Measurements from ENCODE around the gene RAD52. TPM values are rescaled to one million over a fixed set of nuclear protein-coding genes. Genes with fewer than 3 reads are reported as not detected.

The RAD52 gene
- polyA plus RNA-seq, 1 donor (not counting 4 experiments of a cell fraction or from before 2014, with no cell fraction given), result 9.8 TPM

DNA sequence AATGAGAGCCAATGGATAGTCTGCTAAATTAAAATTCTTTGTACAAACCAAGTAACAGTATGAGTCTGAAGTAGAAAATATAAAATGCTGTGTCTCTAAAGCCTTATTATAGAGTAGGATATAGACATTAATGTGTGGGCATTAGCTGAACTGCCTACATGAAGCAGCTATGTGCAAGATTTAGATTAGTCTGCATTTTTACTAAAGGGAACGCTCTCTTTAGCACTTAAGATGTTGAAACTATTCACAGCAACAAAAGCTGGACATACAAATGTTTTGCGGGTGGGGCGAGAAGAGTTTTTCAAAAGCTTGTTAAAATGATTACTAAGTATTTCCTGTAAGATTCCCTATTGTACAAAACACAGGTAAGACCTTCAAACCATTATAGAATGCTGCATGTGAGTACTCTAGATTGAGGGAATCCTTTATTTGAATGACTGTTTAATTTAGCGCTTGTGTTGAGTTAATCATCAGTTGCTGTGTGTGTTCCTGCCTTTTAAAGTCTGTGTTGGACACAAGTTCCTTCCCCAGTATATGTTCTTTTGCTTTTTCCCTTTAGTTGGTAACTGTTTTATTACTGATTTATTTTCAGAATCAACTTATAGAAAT is 87.1 kb downstream of the RAD52 start:
- no peaks in the 10 kb centered on the region for H3K27me3 ChIP-seq (ENCODE audit: control insufficient read depth, extremely low read depth, insufficient read depth, low read length)
- H3K9me3 ChIP-seq (ENCODE audit: control insufficient read depth, low read depth, low read length), result no peaks in the 10 kb centered on the region
- H3K4me1 ChIP-seq (ENCODE audit: control insufficient read depth, extremely low read depth, insufficient read depth, low read length), result peaks cover 8% of the 10 kb centered on the region
- no peak overlapping the region for H3K9ac ChIP-seq (ENCODE audit: control insufficient read depth, extremely low read depth, insufficient read depth, low read length)
- dilution Hi-C loops (cut with MboI; ENCODE audit: extremely low pct_ligation_motif_present, low sequenced_read_pairs), result no loop called here
- no peak overlapping the region for H2AFZ ChIP-seq (ENCODE audit: control insufficient read depth, low read length)
- H4K20me1 ChIP-seq (ENCODE audit: control insufficient read depth, extremely low read depth, insufficient read depth, low read length), result no peaks in the 10 kb centered on the region
- DNase-seq (ENCODE audit: low read depth, low spot score), result no peak
- H3K79me2 ChIP-seq (ENCODE audit: control insufficient read depth, insufficient read depth, low read length), result no peaks in the 10 kb centered on the region
- no peaks in the 10 kb centered on the region for H3K9me1 ChIP-seq (ENCODE audit: control insufficient read depth, extremely low read depth, insufficient read depth, low read length)
- H3K4me2 ChIP-seq (ENCODE audit: control insufficient read depth, extremely low read depth, insufficient read depth, low read depth, low read length), result no peak overlapping the region
- no peak for FAIRE-seq
- no peak overlapping the region for H3K27ac ChIP-seq (ENCODE audit: control insufficient read depth, insufficient read depth, low read length)
- H3K4me3 ChIP-seq (ENCODE audit: control insufficient read depth in 2 of 3, extremely low read depth in 1 of 3, insufficient read depth in 2 of 3, low read depth in 1 of 3, low read length in 3 of 3), result no peak overlapping the region
- TF ChIP-seq CTCF (optimal IDR thresholded peaks at IDR 0.05 in 1 of 3, IDR thresholded peaks at IDR 0.05 in 1 of 3, conservative IDR thresholded peaks at IDR 0.05 in 1 of 3; ENCODE audit: extremely low read depth in 1 of 3, insufficient read depth in 2 of 3, low read length in 3 of 3) (no peak), EZH2 (IDR thresholded peaks at IDR 0.05; ENCODE audit: low read length) (no peak)
- H3K36me3 ChIP-seq (ENCODE audit: control insufficient read depth in 2 of 2, extremely low read depth in 1 of 2, insufficient read depth in 2 of 2, low read length in 2 of 2), result peaks cover 9 to 16% of the 10 kb centered on the region in 2 experiments

Other genes with a start within 250 kb of the RAD52 start
- gene WNK1, start 197.1 kb downstream of the RAD52 start, polyA plus RNA-seq, result 72.3 to 127 TPM (median 73.9 TPM) in 3 replicates
- 13.1 to 23.9 TPM (median 16.1 TPM) in 3 replicates for gene ERC1, start 41.5 kb upstream of the RAD52 start, polyA plus RNA-seq